Endothelial cell (in vitro differentiated cells): ENCODE data around the gene VAC14. TPM values are rescaled to one million over a fixed set of nuclear protein-coding genes. Genes with fewer than 3 reads are reported as not detected.
A peak's percentile ranks its signal among the peaks of the same experiment; 100 is the strongest.

ENCODE experiments used
- DNase-seq: peaks from one replicate; pipeline ENCODE4 v3.0.0; 2021; ENCODE audit warnings: low spot score
- H3K27ac Mint-ChIP-seq: one replicate; pipeline ENCODE4 v1.8.0; 2021; ENCODE audit warnings: mixed read lengths, inconsistent platforms; ENCODE audit not compliant: unreplicated experiment
- H3K27me3 Mint-ChIP-seq: one replicate; pipeline ENCODE4 v1.8.0; 2021; ENCODE audit warnings: mild to moderate bottlenecking, moderate library complexity, mixed read lengths, inconsistent platforms; ENCODE audit not compliant: unreplicated experiment
- H3K36me3 Mint-ChIP-seq: one replicate; pipeline ENCODE4 v1.8.0; 2021; ENCODE audit warnings: mild to moderate bottlenecking, low read depth, mixed read lengths, inconsistent platforms; ENCODE audit not compliant: unreplicated experiment
- H3K4me1 Mint-ChIP-seq: one replicate; pipeline ENCODE4 v1.8.0; 2021; ENCODE audit warnings: mild to moderate bottlenecking, mixed read lengths, inconsistent platforms; ENCODE audit not compliant: unreplicated experiment
- H3K4me3 Mint-ChIP-seq: one replicate; pipeline ENCODE4 v1.8.0; 2021; ENCODE audit warnings: mild to moderate bottlenecking, mixed read lengths, inconsistent platforms; ENCODE audit not compliant: unreplicated experiment
- H3K9me3 Mint-ChIP-seq: one replicate; pipeline ENCODE4 v1.8.0; 2021; ENCODE audit warnings: mixed read lengths, inconsistent platforms; ENCODE audit not compliant: unreplicated experiment
- CTCF ChIP-seq: fragments of 200-600 bp; sonication (generic); IDR thresholded peaks from one replicate; pipeline ENCODE4 v1.5.0; 2021; ENCODE audit warnings: antibody characterized with exemption; ENCODE audit not compliant: unreplicated experiment
- total RNA-seq: library from RNA; stranded (reverse); fragmentation: NEBNext Ultra II Directional; extraction: Animal tissue kit (Norgen Biotek cat#: 25700); gene quantifications from one replicate; pipeline ENCODE4 v1.2.1, GENCODE V29; 2021; ENCODE audit not compliant: unreplicated experiment

VAC14 gene
- total RNA-seq, 1 donor from 2014 or later, result 35.6 TPM

- no peak for DNase-seq
- Mint-ChIP-seq H3K9me3 (no peaks in the 10 kb centered on the region), H3K27ac (peak overlapping the region; percentile 68), H3K4me1 (peaks cover 40% of the 10 kb centered on the region), H3K27me3 (peaks cover 11% of the 10 kb centered on the region), H3K36me3 (peaks cover 50% of the 10 kb centered on the region), H3K4me3 (peak overlapping the region; percentile 38)
- TF ChIP-seq CTCF, result no peak
Measured at GRCh38 chr16:70784692-70785555, 16.0 kb downstream of the VAC14 start.

- DNase-seq, result no peak
- H3K27ac Mint-ChIP-seq, result no peak overlapping the region
- TF ChIP-seq CTCF, result no peak
- H3K4me3 Mint-ChIP-seq, result peak overlapping the region; percentile 21
- peaks cover 16% of the 10 kb centered on the region for H3K27me3 Mint-ChIP-seq
- H3K4me1 Mint-ChIP-seq, result peaks cover 34% of the 10 kb centered on the region
- H3K9me3 Mint-ChIP-seq, result no peaks in the 10 kb centered on the region
- H3K36me3 Mint-ChIP-seq, result peaks cover 62% of the 10 kb centered on the region
Measured at GRCh38 chr16:70782237-70782636, 18.7 kb downstream of the VAC14 start.

GRCh38 chr16:70781800-70782199 lies 19.2 kb downstream of the VAC14 start:
- Mint-ChIP-seq H3K27me3 (peaks cover 13% of the 10 kb centered on the region), H3K4me3 (no peak overlapping the region), H3K9me3 (no peaks in the 10 kb centered on the region), H3K27ac (no peak overlapping the region), H3K36me3 (peaks cover 64% of the 10 kb centered on the region), H3K4me1 (peaks cover 33% of the 10 kb centered on the region)
- no peak for DNase-seq
- TF ChIP-seq CTCF, result no peak

GRCh38 chr16:70780546-70780945 lies 20.4 kb downstream of the VAC14 start:
- H3K4me3 Mint-ChIP-seq, result no peak overlapping the region
- H3K9me3 Mint-ChIP-seq, result no peaks in the 10 kb centered on the region
- no peak for TF ChIP-seq CTCF
- H3K27ac Mint-ChIP-seq, result no peak overlapping the region
- peaks cover 64% of the 10 kb centered on the region for H3K36me3 Mint-ChIP-seq
- peaks cover 7% of the 10 kb centered on the region for H3K27me3 Mint-ChIP-seq
- peaks cover 24% of the 10 kb centered on the region for H3K4me1 Mint-ChIP-seq
- DNase-seq, result no peak

- TF ChIP-seq CTCF, result no peak
- Mint-ChIP-seq H3K4me1 (peaks cover 13% of the 10 kb centered on the region), H3K4me3 (no peak overlapping the region), H3K27me3 (peaks cover 7% of the 10 kb centered on the region), H3K9me3 (no peaks in the 10 kb centered on the region), H3K27ac (no peak overlapping the region), H3K36me3 (peaks cover 57% of the 10 kb centered on the region)
- DNase-seq, result no peak
Measured at GRCh38 chr16:70779361-70779760, 21.6 kb downstream of the VAC14 start.
